ENCODE data around the gene QSER1.
"Not testable (repeated sequence)": the region's sequence is repeated elsewhere in the genome, so short reads cannot be mapped to it uniquely, and the experiment has no call there.

Gene QSER1

GRCh38 chr11:32937283-32937682, 44.7 kb downstream of the QSER1 start:
- DNase-seq: not testable (repeated sequence)

GRCh38 chr11:32939046-32939445, 46.4 kb downstream of the QSER1 start:
- DNase-seq: no peak

GRCh38 chr11:32939866-32940265, 47.3 kb downstream of the QSER1 start:
- DNase-seq: no peak

GRCh38 chr11:32940865-32941264, 48.3 kb downstream of the QSER1 start:
- DNase-seq: no peak

- no peak for DNase-seq
These were observed 55.4 kb downstream of the QSER1 start for GRCh38 chr11:32947978-32948377.

- no peak for DNase-seq
These were observed 57.1 kb downstream of the QSER1 start for GRCh38 chr11:32949739-32950138.

GRCh38 chr11:32952421-32952820, 59.8 kb downstream of the QSER1 start:
- no peak for DNase-seq

GRCh38 chr11:32953700-32954099, 61.1 kb downstream of the QSER1 start:
- DNase-seq: no peak

GRCh38 chr11:32960553-32961164, 68.0 kb downstream of the QSER1 start:
- peak; percentile 57 for DNase-seq

GRCh38 chr11:32962016-32962415, 69.4 kb downstream of the QSER1 start:
- peak; percentile 48 for DNase-seq

- no peak for DNase-seq
These were observed 71.1 kb downstream of the QSER1 start for GRCh38 chr11:32963721-32964120.

- DNase-seq: no peak
These were observed 75.9 kb downstream of the QSER1 start for GRCh38 chr11:32968541-32968940.

GRCh38 chr11:32972233-32972632, 79.6 kb downstream of the QSER1 start:
- DNase-seq: not testable (repeated sequence)

- DNase-seq: no peak
These were observed 80.2 kb downstream of the QSER1 start for GRCh38 chr11:32972781-32973180.

GRCh38 chr11:32982626-32983025, 90.0 kb downstream of the QSER1 start:
- no peak for DNase-seq

- DNase-seq: no peak
These were observed 90.9 kb downstream of the QSER1 start for GRCh38 chr11:32983506-32983905.

GRCh38 chr11:32985600-32985999, 93.0 kb downstream of the QSER1 start:
- no peak for DNase-seq

- no peak for DNase-seq
These were observed 95.2 kb downstream of the QSER1 start for GRCh38 chr11:32987851-32988250.

GRCh38 chr11:32990481-32990880, 97.9 kb downstream of the QSER1 start:
- no peak for DNase-seq

GRCh38 chr11:32991427-32991826, 98.8 kb downstream of the QSER1 start:
- DNase-seq: no peak

GRCh38 chr11:32991898-32992297, 99.3 kb downstream of the QSER1 start:
- DNase-seq: no peak

- DNase-seq: no peak
These were observed 107.6 kb downstream of the QSER1 start for GRCh38 chr11:33000181-33000580.

- no peak for DNase-seq
These were observed 108.7 kb downstream of the QSER1 start for GRCh38 chr11:33001281-33001680.

GRCh38 chr11:33001751-33002542, 109.3 kb downstream of the QSER1 start:
- no peak for DNase-seq

- DNase-seq: peak; percentile 44
These were observed 112.6 kb downstream of the QSER1 start for GRCh38 chr11:33005175-33005574.

All from activated CD4-positive, alpha-beta T cell treated with anti-CD3 and anti-CD28 coated beads, Interleukin-10, Interleukin-2, amounts not matched to agents 100 ng/mL and 50 ng/mL, durations not matched to agents 16 hours and 8 hours (primary cell).